ENCODE data around the gene CPEB3. TPM values are rescaled to one million over a fixed set of nuclear protein-coding genes. Genes with fewer than 3 reads are reported as not detected.
A peak's percentile ranks its signal among the peaks of the same experiment; 100 is the strongest.

The CPEB3 gene
- total and polyA plus RNA-seq, 9 of the 15 experiments (the other 6 are each of a cell fraction or from before 2014, with no cell fraction given), result 0.15 to 1.2 (median 0.51) TPM

DNA sequence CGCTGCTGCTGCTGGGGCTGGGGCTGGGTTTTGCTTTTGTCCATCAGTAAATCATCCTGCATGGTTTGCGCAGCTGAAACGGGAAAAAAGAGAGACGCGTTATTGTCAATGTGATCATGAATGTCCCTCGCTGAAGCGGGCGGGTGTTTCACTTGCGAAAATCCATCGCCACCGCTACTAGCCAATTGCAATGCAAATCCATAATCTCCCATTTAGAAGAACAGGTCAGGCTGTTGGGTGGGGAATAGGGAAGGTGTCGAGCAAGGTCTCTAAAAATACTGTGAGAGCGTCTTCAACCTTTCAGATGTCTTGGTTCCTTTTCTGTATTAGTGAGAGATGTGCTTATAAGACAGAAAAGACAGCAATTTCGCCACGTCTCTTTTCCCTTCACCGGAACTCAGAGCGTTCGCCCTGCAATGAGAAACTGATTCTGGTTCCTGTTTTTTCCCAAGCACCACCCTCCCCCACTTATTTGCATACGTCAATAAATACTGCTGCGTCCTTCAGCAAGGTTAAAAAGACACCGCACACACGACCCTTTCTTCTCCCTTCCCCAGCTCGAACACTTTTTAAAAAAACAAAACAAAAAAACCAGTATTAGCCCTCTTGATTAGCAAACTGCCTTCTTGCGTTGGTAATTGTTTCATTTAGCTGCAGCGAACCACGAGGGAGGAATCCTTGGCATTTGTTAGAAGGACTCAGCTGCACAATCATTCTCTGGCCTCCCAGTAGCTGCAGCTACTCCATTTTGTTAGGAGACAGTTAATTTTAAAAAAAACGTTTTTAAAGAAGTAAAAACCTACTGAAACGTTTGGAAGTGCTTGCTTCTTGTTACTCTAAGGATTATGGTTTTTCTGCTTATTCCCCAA is 50.4 kb downstream of the CPEB3 start (continued):
- TF ChIP-seq TCF3 (CRISPR knock-in tag; IDR thresholded peaks at IDR 0.05), result no peak
- no peak for TF ChIP-seq ZNF609 (CRISPR knock-in tag; IDR thresholded peaks at IDR 0.05; ENCODE audit: borderline replicate concordance)
- TF ChIP-seq, protein P1, sequence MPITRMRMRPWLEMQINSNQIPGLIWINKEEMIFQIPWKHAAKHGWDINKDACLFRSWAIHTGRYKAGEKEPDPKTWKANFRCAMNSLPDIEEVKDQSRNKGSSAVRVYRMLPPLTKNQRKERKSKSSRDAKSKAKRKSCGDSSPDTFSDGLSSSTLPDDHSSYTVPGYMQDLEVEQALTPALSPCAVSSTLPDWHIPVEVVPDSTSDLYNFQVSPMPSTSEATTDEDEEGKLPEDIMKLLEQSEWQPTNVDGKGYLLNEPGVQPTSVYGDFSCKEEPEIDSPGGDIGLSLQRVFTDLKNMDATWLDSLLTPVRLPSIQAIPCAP (CRISPR knock-in tag; IDR thresholded peaks at IDR 0.05; ENCODE audit: borderline replicate concordance), result no peak
- TF ChIP-seq KLF6 (CRISPR knock-in tag; IDR thresholded peaks at IDR 0.05; ENCODE audit: borderline replicate concordance), result peak; percentile 18; the same call in 1 of the 2 replicates
- TF ChIP-seq BRD4 (IDR thresholded peaks at IDR 0.05), result no peak; the same call in 1 of the 2 replicates
- peak; percentile 26 for TF ChIP-seq SAP30 (IDR thresholded peaks at IDR 0.05; ENCODE audit: borderline replicate concordance, insufficient read depth, low read depth, low read length, poor library complexity, severe bottlenecking)
- no peak for TF ChIP-seq NCOA4 (IDR thresholded peaks at IDR 0.05; ENCODE audit: partially characterized antibody)
- no peak for TF ChIP-seq HCFC1 (IDR thresholded peaks at IDR 0.05; ENCODE audit: low read depth, low read length)
- TF ChIP-seq CCAR2 (IDR thresholded peaks at IDR 0.05; ENCODE audit: low read depth, low read length), result no peak
- TF ChIP-seq, protein P2, sequence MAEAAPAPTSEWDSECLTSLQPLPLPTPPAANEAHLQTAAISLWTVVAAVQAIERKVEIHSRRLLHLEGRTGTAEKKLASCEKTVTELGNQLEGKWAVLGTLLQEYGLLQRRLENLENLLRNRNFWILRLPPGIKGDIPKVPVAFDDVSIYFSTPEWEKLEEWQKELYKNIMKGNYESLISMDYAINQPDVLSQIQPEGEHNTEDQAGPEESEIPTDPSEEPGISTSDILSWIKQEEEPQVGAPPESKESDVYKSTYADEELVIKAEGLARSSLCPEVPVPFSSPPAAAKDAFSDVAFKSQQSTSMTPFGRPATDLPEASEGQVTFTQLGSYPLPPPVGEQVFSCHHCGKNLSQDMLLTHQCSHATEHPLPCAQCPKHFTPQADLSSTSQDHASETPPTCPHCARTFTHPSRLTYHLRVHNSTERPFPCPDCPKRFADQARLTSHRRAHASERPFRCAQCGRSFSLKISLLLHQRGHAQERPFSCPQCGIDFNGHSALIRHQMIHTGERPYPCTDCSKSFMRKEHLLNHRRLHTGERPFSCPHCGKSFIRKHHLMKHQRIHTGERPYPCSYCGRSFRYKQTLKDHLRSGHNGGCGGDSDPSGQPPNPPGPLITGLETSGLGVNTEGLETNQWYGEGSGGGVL (CRISPR knock-in tag; IDR thresholded peaks at IDR 0.05), result no peak
- TF ChIP-seq CCNT2 (IDR thresholded peaks at IDR 0.05; ENCODE audit: borderline replicate concordance, extremely low read depth, insufficient read length, low read depth, low read length), result no peak
- no peak for TF ChIP-seq SREBF2 (CRISPR knock-in tag; IDR thresholded peaks at IDR 0.05)
- TF ChIP-seq E2F8 (IDR thresholded peaks at IDR 0.05; ENCODE audit: low read depth, partially characterized antibody), result no peak

All from K562 (cell line).